Activated naive CD8-positive, alpha-beta T cell treated with anti-CD3 and anti-CD28 coated beads, Interleukin-2, amount 10 ng/mL, durations not matched to agents 7 days and 5 days (primary cell): Measurements from ENCODE around the gene HIP1. TPM values are rescaled to one million over a fixed set of nuclear protein-coding genes. Genes with fewer than 3 reads are reported as not detected.

Source experiments
- ATAC-seq: fragments of 150-1000 bp; cut with Tn5 transposase; one replicate; pipeline ENCODE4 v1.10.0; 2021; ENCODE audit warnings: low read depth, moderate library complexity
- POLR2A ChIA-PET: fragments of 350-600 bp; sonication (Branson Sonifier 250); formaldehyde crosslinking; loops from one replicate; lab custom pipeline; 2021; ENCODE audit warnings: antibody characterized with exemption; lab: Charles Lee
- DNase-seq: peaks from one replicate; pipeline ENCODE4 v3.0.0; 2021
- H3K27ac Mint-ChIP-seq: one replicate; pipeline ENCODE4 v1.8.0; 2022; ENCODE audit warnings: mild to moderate bottlenecking, mixed read lengths
- H3K27me3 Mint-ChIP-seq: one replicate; pipeline ENCODE4 v1.8.0; 2022; ENCODE audit warnings: mild to moderate bottlenecking, moderate library complexity, mixed read lengths
- H3K36me3 Mint-ChIP-seq: one replicate; pipeline ENCODE4 v1.8.0; 2021; ENCODE audit warnings: mild to moderate bottlenecking, mixed read lengths
- H3K4me1 Mint-ChIP-seq: one replicate; pipeline ENCODE4 v1.8.0; 2021; ENCODE audit warnings: mixed read lengths
- H3K4me3 Mint-ChIP-seq: one replicate; pipeline ENCODE4 v1.8.0; 2022; ENCODE audit warnings: mild to moderate bottlenecking, moderate library complexity, mixed read lengths
- H3K9me3 Mint-ChIP-seq: one replicate; pipeline ENCODE4 v1.8.0; 2021; ENCODE audit warnings: mixed read lengths
- total RNA-seq, 2 experiments: library from RNA; stranded (reverse); gene quantifications; one replicate each; pipeline ENCODE4 v1.2.3, GENCODE V29; 2021

The HIP1 gene
- total RNA-seq, 2 experiments from 2014 or later = 8.7 TPM

- ATAC-seq (no peak), DNase-seq (no peak)
- no peaks in the 10 kb centered on the region for H3K9me3 Mint-ChIP-seq
- H3K27me3 Mint-ChIP-seq = no peaks in the 10 kb centered on the region
- no peaks in the 10 kb centered on the region for H3K4me1 Mint-ChIP-seq
- POLR2A ChIA-PET = interaction anchor here (0.5 kb wide), 1 partner anchor 79 kb away, joined by 3 read pairs; no protein-coding TSS in a partner anchor
- H3K4me3 Mint-ChIP-seq = no peak overlapping the region
- no peaks in the 10 kb centered on the region for H3K36me3 Mint-ChIP-seq
- no peak overlapping the region for H3K27ac Mint-ChIP-seq
Measured at GRCh38 chr7:75663302-75663907, 75.3 kb downstream of the HIP1 start.

- no peak for ATAC-seq
- no peak for DNase-seq
- Mint-ChIP-seq H3K36me3 (no peaks in the 10 kb centered on the region), H3K9me3 (no peaks in the 10 kb centered on the region), H3K4me1 (no peaks in the 10 kb centered on the region), H3K27me3 (no peaks in the 10 kb centered on the region), H3K4me3 (no peak overlapping the region), H3K27ac (no peak overlapping the region)
- POLR2A ChIA-PET = interaction anchor here (0.5 kb wide), 1 partner anchor 78 kb away, joined by 3 read pairs; no protein-coding TSS in a partner anchor
Measured at GRCh38 chr7:75662579-75663301, 76.0 kb downstream of the HIP1 start.

DNA sequence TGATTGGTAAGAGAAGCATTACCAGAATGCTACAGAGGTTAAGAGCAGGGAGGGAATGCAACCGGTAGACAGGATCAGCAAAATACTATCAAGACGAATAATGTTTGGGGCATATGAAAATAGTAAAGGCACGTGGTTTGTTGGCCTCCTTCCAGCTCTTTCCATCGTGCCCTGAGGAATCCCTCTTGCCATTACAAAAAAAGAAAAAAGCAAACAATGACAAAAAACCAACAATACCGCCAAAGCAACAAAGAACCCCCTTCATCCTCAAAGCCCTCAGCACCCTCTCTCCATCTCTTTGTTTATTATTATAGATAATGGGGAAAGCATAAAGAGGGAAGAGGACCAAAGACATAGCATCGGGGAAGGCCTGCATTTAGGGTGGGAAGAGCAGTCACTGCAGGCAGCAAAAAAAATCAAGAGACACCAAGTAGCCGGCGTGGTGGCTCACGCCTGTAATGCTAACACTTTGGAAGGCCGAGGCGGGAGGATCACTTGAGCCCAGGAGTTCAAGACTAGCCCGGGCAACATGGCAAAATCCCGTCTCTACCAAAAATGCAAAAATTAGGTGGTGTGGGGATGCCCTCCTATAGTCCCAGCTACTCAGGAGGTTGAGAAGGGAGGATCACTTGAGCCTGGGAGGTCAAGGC, 78.0 kb downstream of the HIP1 start:
- H3K4me3 Mint-ChIP-seq = no peak overlapping the region
- no peaks in the 10 kb centered on the region for H3K27me3 Mint-ChIP-seq
- no peaks in the 10 kb centered on the region for H3K9me3 Mint-ChIP-seq
- POLR2A ChIA-PET = no interaction called here
- H3K36me3 Mint-ChIP-seq = no peaks in the 10 kb centered on the region
- no peak overlapping the region for H3K27ac Mint-ChIP-seq
- DNase-seq (no peak), ATAC-seq (no peak)
- H3K4me1 Mint-ChIP-seq = no peaks in the 10 kb centered on the region

DNA sequence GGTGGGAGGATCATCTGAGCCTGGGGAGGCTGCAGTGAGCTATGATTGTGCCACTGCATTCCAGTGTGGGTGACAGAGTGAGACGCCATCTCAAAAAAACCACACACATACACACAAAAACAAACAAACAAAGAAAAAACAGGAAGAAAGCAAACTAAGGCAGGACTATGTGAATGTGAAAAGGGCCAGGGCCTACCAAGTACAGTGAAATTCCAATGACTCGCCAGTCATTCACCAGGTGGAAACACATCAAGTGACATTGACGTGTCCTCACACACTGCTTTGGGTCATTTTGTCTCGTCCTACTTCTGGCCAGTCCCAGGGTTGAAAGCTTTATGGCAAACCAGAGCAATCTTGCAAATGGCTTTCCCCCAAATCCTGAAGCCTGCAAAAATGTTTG, 79.9 kb downstream of the HIP1 start:
- Mint-ChIP-seq H3K4me3 (no peak overlapping the region), H3K9me3 (no peaks in the 10 kb centered on the region), H3K36me3 (no peaks in the 10 kb centered on the region), H3K27ac (no peak overlapping the region), H3K4me1 (no peaks in the 10 kb centered on the region), H3K27me3 (no peaks in the 10 kb centered on the region)
- no peak for DNase-seq
- POLR2A ChIA-PET = no interaction called here
- ATAC-seq = no peak

DNA sequence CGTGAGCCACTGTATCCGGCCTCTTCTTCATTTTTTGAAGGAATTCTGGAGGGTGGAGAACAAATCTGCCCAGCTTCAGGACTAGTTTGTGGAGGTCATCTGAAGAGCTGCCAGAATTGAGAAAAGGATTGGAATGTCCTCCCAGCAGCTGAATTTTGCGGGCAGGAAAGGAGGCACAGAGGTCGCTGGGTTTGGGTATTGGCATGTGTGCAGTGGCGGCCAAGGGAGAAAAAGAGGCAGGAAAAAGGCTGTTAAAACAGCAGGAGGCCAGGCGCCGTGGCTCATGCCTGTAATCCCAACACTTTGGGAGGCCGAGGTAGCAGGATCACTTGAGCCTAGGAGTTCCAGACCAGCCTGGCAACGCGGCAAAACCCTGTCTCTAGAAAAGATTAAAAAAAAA, 80.4 kb downstream of the HIP1 start:
- no peaks in the 10 kb centered on the region for H3K27me3 Mint-ChIP-seq
- no peak overlapping the region for H3K27ac Mint-ChIP-seq
- no peaks in the 10 kb centered on the region for H3K9me3 Mint-ChIP-seq
- ATAC-seq (no peak), DNase-seq (no peak)
- POLR2A ChIA-PET = no interaction called here
- no peaks in the 10 kb centered on the region for H3K4me1 Mint-ChIP-seq
- H3K36me3 Mint-ChIP-seq = no peaks in the 10 kb centered on the region
- H3K4me3 Mint-ChIP-seq = no peak overlapping the region

DNA sequence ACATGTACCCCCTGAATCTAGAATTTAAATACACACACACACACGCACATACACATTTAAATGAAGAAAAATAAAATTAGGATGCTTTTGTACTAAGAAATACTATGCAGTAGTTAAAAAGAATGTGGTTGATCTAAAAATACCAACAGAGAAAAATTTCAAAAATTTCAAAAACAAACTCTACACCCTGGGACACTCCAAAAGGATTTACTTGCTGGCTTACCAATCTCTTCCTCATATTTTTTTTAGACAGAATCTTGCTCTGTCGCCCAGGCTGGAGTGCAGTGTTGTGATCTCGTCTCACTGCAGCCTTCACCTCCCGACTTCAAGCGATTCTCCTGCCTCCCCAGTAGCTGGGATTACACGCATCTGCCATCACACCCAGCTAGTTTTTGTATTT, 80.9 kb downstream of the HIP1 start:
- DNase-seq (no peak), ATAC-seq (no peak)
- Mint-ChIP-seq H3K4me1 (no peaks in the 10 kb centered on the region), H3K4me3 (no peak overlapping the region), H3K9me3 (no peaks in the 10 kb centered on the region), H3K27me3 (no peaks in the 10 kb centered on the region), H3K27ac (no peak overlapping the region), H3K36me3 (no peaks in the 10 kb centered on the region)
- POLR2A ChIA-PET = no interaction called here

GRCh38 chr7:75656740-75657139, 82.0 kb downstream of the HIP1 start:
- POLR2A ChIA-PET = no interaction called here
- no peak overlapping the region for H3K4me3 Mint-ChIP-seq
- no peaks in the 10 kb centered on the region for H3K9me3 Mint-ChIP-seq
- DNase-seq (no peak), ATAC-seq (no peak)
- H3K27ac Mint-ChIP-seq = no peak overlapping the region
- H3K27me3 Mint-ChIP-seq = no peaks in the 10 kb centered on the region
- no peaks in the 10 kb centered on the region for H3K4me1 Mint-ChIP-seq
- H3K36me3 Mint-ChIP-seq = no peaks in the 10 kb centered on the region

- no peaks in the 10 kb centered on the region for H3K9me3 Mint-ChIP-seq
- no peak overlapping the region for H3K4me3 Mint-ChIP-seq
- no peak for ATAC-seq
- no peaks in the 10 kb centered on the region for H3K36me3 Mint-ChIP-seq
- H3K27ac Mint-ChIP-seq = no peak overlapping the region
- POLR2A ChIA-PET = no interaction called here
- no peaks in the 10 kb centered on the region for H3K27me3 Mint-ChIP-seq
- no peaks in the 10 kb centered on the region for H3K4me1 Mint-ChIP-seq
- DNase-seq = no peak
Measured at GRCh38 chr7:75655536-75655935, 83.2 kb downstream of the HIP1 start.

- Mint-ChIP-seq H3K27ac (no peak overlapping the region), H3K36me3 (no peaks in the 10 kb centered on the region), H3K9me3 (no peaks in the 10 kb centered on the region), H3K4me1 (no peaks in the 10 kb centered on the region), H3K4me3 (no peak overlapping the region), H3K27me3 (no peaks in the 10 kb centered on the region)
- POLR2A ChIA-PET = no interaction called here
- no peak for DNase-seq
- no peak for ATAC-seq
Measured at GRCh38 chr7:75654855-75655254, 83.9 kb downstream of the HIP1 start.

DNA sequence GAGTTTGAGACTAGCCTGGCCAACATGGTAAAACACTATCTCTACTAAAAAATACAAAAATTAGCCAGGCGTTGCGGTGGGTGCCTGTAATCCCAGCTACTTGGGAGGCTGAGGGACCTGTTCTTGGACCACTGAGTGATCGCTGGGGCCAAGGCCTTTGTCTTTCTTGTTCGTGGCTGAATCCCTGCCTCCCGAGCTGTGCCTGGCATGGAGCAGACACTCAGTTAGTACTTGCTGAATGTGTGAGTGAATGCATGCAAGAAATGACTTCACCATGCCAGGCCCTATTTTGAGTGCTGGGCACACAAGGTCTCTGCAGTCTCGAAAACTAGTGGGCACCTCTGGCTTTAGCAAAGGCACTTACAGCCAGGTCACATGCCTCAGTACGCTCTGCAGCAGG, 85.1 kb downstream of the HIP1 start:
- ATAC-seq (no peak), DNase-seq (no peak)
- no peaks in the 10 kb centered on the region for H3K36me3 Mint-ChIP-seq
- H3K4me1 Mint-ChIP-seq = no peaks in the 10 kb centered on the region
- POLR2A ChIA-PET = no interaction called here
- H3K4me3 Mint-ChIP-seq = no peak overlapping the region
- no peaks in the 10 kb centered on the region for H3K27me3 Mint-ChIP-seq
- H3K27ac Mint-ChIP-seq = no peak overlapping the region
- no peaks in the 10 kb centered on the region for H3K9me3 Mint-ChIP-seq

- H3K27ac Mint-ChIP-seq = no peak overlapping the region
- POLR2A ChIA-PET = no interaction called here
- DNase-seq (no peak), ATAC-seq (no peak)
- H3K4me3 Mint-ChIP-seq = no peak overlapping the region
- no peaks in the 10 kb centered on the region for H3K27me3 Mint-ChIP-seq
- H3K36me3 Mint-ChIP-seq = no peaks in the 10 kb centered on the region
- no peaks in the 10 kb centered on the region for H3K4me1 Mint-ChIP-seq
- no peaks in the 10 kb centered on the region for H3K9me3 Mint-ChIP-seq
Measured at GRCh38 chr7:75652788-75653187, 86.0 kb downstream of the HIP1 start.

DNA sequence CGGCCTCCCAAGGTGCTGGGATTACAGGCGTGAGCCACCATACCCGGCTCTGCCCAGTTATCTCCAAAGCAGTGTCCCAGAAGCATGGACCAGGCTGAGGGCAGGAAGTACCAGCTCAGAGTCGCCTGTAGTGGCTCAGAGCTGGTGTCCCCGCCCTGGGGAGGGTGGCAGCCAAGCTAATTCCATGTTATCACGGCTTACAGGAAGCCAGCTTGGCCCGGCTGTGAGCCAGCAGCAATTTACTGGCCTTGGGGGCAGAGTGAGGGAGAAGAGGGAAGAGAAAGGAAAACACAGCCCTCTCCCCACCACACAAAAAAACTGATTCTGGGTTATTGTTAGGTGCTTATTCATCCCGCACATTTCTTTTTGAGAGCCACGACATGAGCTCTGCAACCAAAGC, 88.1 kb downstream of the HIP1 start:
- no peak for ATAC-seq
- H3K27ac Mint-ChIP-seq = no peak overlapping the region
- no peaks in the 10 kb centered on the region for H3K27me3 Mint-ChIP-seq
- no peak overlapping the region for H3K4me3 Mint-ChIP-seq
- DNase-seq = no peak
- peaks cover 3% of the 10 kb centered on the region for H3K9me3 Mint-ChIP-seq
- H3K4me1 Mint-ChIP-seq = no peaks in the 10 kb centered on the region
- POLR2A ChIA-PET = no interaction called here
- no peaks in the 10 kb centered on the region for H3K36me3 Mint-ChIP-seq

DNA sequence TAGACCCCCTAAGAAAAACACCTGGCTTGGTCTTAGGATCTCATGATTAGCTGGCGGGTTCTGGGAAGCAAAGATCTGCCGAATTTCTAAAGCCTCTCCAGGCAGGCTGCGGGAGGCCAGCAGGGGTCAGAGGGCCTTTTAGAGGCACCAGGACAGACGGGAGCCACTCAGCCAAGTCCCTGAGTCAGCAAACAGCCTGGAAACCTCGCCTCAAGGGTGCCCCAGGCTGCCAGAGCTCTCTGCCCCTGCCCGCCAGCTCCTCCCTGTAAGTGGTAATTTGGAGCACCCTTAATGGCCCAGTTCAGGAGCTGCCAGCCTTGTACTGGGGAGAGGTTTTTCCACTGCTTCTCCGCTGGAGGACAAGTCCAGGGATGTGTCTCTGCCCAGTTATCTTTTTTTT, 88.7 kb downstream of the HIP1 start:
- no peak overlapping the region for H3K4me3 Mint-ChIP-seq
- peaks cover 3% of the 10 kb centered on the region for H3K9me3 Mint-ChIP-seq
- POLR2A ChIA-PET = interaction anchor here (0.6 kb wide), 1 partner anchor 677 kb away, joined by 3 read pairs; no protein-coding TSS in a partner anchor
- H3K27me3 Mint-ChIP-seq = no peaks in the 10 kb centered on the region
- H3K36me3 Mint-ChIP-seq = no peaks in the 10 kb centered on the region
- no peak overlapping the region for H3K27ac Mint-ChIP-seq
- ATAC-seq (no peak), DNase-seq (no peak)
- no peaks in the 10 kb centered on the region for H3K4me1 Mint-ChIP-seq

- POLR2A ChIA-PET = no interaction called here
- ATAC-seq = no peak
- H3K9me3 Mint-ChIP-seq = peaks cover 3% of the 10 kb centered on the region
- H3K4me3 Mint-ChIP-seq = no peak overlapping the region
- H3K4me1 Mint-ChIP-seq = no peaks in the 10 kb centered on the region
- H3K27ac Mint-ChIP-seq = no peak overlapping the region
- H3K27me3 Mint-ChIP-seq = no peaks in the 10 kb centered on the region
- DNase-seq = no peak
- no peaks in the 10 kb centered on the region for H3K36me3 Mint-ChIP-seq
Measured at GRCh38 chr7:75649462-75649861, 89.3 kb downstream of the HIP1 start.
